Liver (tissue), 9 donors: ENCODE measurements around the gene IBA57. TPM values are rescaled to one million over a fixed set of nuclear protein-coding genes. Genes with fewer than 3 reads are reported as not detected.
A peak's percentile ranks its signal among the peaks of the same experiment; 100 is the strongest.

Experiments
- DNase-seq: peaks from one replicate; pipeline ENCODE4 v3.0.0-alpha.2; 2017; ENCODE audit warnings: low spot score
- H3K27ac ChIP-seq, 2 donors: one replicate each; pipeline ENCODE4 v1.7.0; 2013; ENCODE audit warnings: inconsistent platforms in 2 of 2, low read length in 2 of 2, control low read depth in 1 of 2, low read depth in 1 of 2, mild to moderate bottlenecking in 1 of 2
- H3K27me3 ChIP-seq, 4 donors: one replicate each; pipeline versions ENCODE4 v1.6.1 to v1.7.0; 2013; ENCODE audit warnings: low read length in 3 of 4, inconsistent platforms in 1 of 4, mild to moderate bottlenecking in 1 of 4, moderate library complexity in 1 of 4; ENCODE audit not compliant: control insufficient read depth in 4 of 4, insufficient read depth in 4 of 4
- H3K36me3 ChIP-seq, 4 donors: one replicate each; pipeline versions ENCODE4 v1.6.1 to v1.7.0; 2013; ENCODE audit warnings: low read length in 3 of 4, mild to moderate bottlenecking in 3 of 4, low read depth in 1 of 4, moderate library complexity in 1 of 4; ENCODE audit not compliant: control insufficient read depth in 4 of 4, insufficient read depth in 3 of 4
- H3K4me1 ChIP-seq, 4 donors: one replicate each; pipeline versions ENCODE4 v1.6.1 to v1.7.0; 2013; ENCODE audit warnings: low read length in 3 of 4, mild to moderate bottlenecking in 3 of 4, moderate library complexity in 1 of 4; ENCODE audit not compliant: control insufficient read depth in 4 of 4, insufficient read depth in 4 of 4
- H3K4me3 ChIP-seq, 3 donors: one replicate each; pipeline versions ENCODE4 v1.6.1 to v1.7.0; 2013; ENCODE audit warnings: low read length in 3 of 3, control low read depth in 1 of 3, low read depth in 1 of 3, mild to moderate bottlenecking in 1 of 3
- H3K9ac ChIP-seq, 2 donors: one replicate each; pipeline ENCODE4 v1.7.0; 2013; ENCODE audit warnings: low read length in 2 of 2, mild to moderate bottlenecking in 2 of 2, moderate library complexity in 2 of 2, control low read depth in 1 of 2, low read depth in 1 of 2
- H3K9me3 ChIP-seq, 4 donors: one replicate each; pipeline versions ENCODE4 v1.6.1 to v1.7.0; 2013; ENCODE audit warnings: low read length in 3 of 4; ENCODE audit not compliant: control insufficient read depth in 4 of 4
- EGR1 ChIP-seq, 2 donors: IDR thresholded peaks; 2 replicates each; pipeline ENCODE4 v1.6.1; 2016 to 2018; ENCODE audit warnings: antibody characterized with exemption in 2 of 2, low read depth in 2 of 2
- FOXA2 ChIP-seq: IDR thresholded peaks from 2 replicates; pipeline ENCODE4 v1.6.1; 2016; ENCODE audit warnings: antibody characterized with exemption
- JUND ChIP-seq, 2 donors: IDR thresholded peaks; 2 replicates each; pipeline ENCODE4 v1.6.1; 2016; ENCODE audit warnings: antibody characterized with exemption in 2 of 2
- NR2F2 ChIP-seq: IDR thresholded peaks from 2 replicates; pipeline ENCODE4 v1.6.1; 2016; ENCODE audit warnings: antibody characterized with exemption
- RAD21 ChIP-seq, 2 donors: IDR thresholded peaks; 2 replicates each; pipeline ENCODE4 v1.6.1; 2016; ENCODE audit warnings: antibody characterized with exemption in 2 of 2, mild to moderate bottlenecking in 2 of 2
- RXRA ChIP-seq, 2 donors: IDR thresholded peaks; 2 replicates each; pipeline ENCODE4 v1.6.1; 2017 to 2018; ENCODE audit warnings: antibody characterized with exemption in 2 of 2, mild to moderate bottlenecking in 1 of 2
- TAF1 ChIP-seq: conservative IDR thresholded peaks from 2 replicates; pipeline ENCODE4 v1.6.1; 2016; ENCODE audit warnings: antibody characterized with exemption, mild to moderate bottlenecking
- YY1 ChIP-seq: IDR thresholded peaks from 2 replicates; pipeline ENCODE4 v1.6.1; 2016; ENCODE audit warnings: antibody characterized with exemption, mild to moderate bottlenecking
- WGBS: extraction: QIAGEN DNeasy Blood & Tissue Kit; methylation state at CpG from one replicate; pipeline ENCODE4 v1.1.7; 2013; 5-methylcytosine and 5-hydroxymethylcytosine counted together
- polyA plus RNA-seq, 2 donors: library from polyadenylated mRNA; stranded (reverse) in 1 of 2; unstranded in 1 of 2; fragments of 200-250 nt in 1 of 2; fragments of >200 nt in 1 of 2; fragmentation: Nextera tagmentation in 1 of 2; extraction: Ambion mirVana in 1 of 2; gene quantifications; one replicate each; pipeline versions ENCODE4 v1.2.1 to v1.2.3, GENCODE V29; 2013 to 2015
- total RNA-seq, 2 donors: library from RNA; depleted of rRNA; stranded (reverse); fragments of >200 nt; gene quantifications; one replicate each; pipeline ENCODE4 v1.2.3, GENCODE V29; 2014
- TF ChIP-seq, protein P1 (sequence below): IDR thresholded peaks from 2 replicates; pipeline ENCODE4 v1.6.1; 2016; ENCODE audit warnings: antibody characterized with exemption
- TF ChIP-seq, protein P2 (sequence below): fragments of 150-350 bp; IDR thresholded peaks from 2 replicates; pipeline ENCODE4 v1.5.1; 2017; ENCODE audit warnings: improper control_type of control experiment, low read depth, low read length; ENCODE audit not compliant: missing input control
- TF ChIP-seq, protein P3 (sequence below): IDR thresholded peaks from 2 replicates; pipeline ENCODE4 v1.6.1; 2016; ENCODE audit warnings: antibody characterized with exemption, mild to moderate bottlenecking
- TF ChIP-seq, protein P4 (sequence below): IDR thresholded peaks from 2 replicates; pipeline ENCODE4 v1.6.1; 2016; ENCODE audit warnings: antibody characterized with exemption
- donor health status: healthy.
- donor health status: healthy.
- donor health status: healthy.
- donor health status: healthy.
- donor health status: healthy.

IBA57 gene
- total and polyA plus RNA-seq, 4 donors = 1.6 to 12.0 (median 8.4) TPM

DNA sequence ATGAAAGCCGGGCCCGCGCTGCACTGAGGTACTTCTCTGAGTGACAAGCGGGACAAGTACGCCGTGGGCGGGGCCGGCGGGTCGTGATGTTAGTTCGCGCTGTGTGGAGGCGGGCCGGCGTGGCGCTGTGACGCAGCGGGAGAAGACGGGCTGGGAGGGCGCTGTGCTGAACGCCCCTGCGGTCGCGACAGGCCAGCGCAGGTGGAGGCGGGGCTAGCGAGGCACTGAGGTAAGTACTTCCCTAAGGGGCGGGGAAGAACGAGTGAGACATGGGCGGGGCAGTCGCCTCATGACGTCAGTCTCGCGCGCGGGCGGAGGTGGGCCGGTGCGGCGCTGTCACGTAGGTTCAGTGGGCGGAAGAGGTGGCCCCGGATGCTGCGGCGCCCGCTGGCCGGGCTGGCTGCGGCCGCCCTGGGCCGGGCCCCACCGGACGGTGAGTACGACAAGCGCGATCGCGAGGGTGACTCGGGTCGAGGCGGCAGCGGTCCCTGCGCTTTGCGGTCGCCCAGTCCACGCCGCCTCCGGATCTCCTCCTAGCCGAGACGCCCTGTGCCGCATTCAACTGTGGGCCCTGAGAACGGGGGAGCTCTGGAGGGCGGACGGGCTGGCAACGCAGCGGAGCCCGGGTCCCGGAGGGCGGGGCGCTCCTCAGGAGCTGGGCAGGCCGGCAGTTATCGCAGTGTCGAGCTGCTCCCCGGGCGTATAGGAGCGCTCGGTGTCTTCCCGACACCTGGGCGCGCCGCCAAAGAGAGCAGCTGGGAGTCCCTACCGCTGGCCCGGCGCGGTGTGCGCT lies 25.5 kb upstream of the IBA57 start, which contains the start of gene GUK1 (continued):
- TF ChIP-seq JUND (IDR thresholded peaks at IDR 0.05) = peak in 1 of 2 donors; percentile 67
- peak; percentile 54 for TF ChIP-seq YY1
- peak; percentile 61 to 87 for TF ChIP-seq EGR1 (IDR thresholded peaks at IDR 0.05; ENCODE audit: low read depth in 2 of 2)
- TF ChIP-seq RXRA (IDR thresholded peaks at IDR 0.05) = peak; percentile 37 to 56

DNA sequence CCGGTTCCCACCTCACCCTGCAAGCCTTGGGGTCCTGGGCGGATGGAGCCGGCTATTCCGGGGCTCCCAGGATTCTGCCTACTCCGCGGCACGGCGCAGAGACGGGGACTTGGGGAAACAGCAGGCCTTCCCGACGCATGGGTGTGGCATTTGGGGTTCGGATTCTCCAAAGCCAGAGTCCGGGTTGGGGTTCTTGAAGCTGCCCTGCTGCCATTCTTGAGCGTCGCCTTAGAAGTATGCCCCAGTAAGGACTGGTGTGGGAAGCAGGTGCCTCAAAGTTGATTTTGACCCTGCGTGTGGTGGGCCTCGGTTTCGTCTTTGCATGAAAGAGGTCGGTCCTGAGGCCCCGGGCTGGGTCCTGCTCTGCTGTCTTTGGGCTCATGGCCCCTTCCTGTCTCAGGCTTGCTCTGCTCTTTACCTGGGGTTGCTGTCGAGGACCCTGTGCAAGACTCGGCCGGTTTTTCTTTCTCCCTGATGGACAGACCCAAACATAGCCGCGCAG lies 24.8 kb upstream of the IBA57 start:
- peak overlapping the region; percentile 45 to 85 (median 85) for H3K4me3 ChIP-seq
- no peaks in the 10 kb centered on the region for H3K27me3 ChIP-seq
- no peak for DNase-seq
- H3K9ac ChIP-seq = peak overlapping the region; percentile 57 to 79
- H3K4me1 ChIP-seq = peaks cover 14 to 30% (median 23%) of the 10 kb centered on the region in 4 donors
- H3K9me3 ChIP-seq = no peaks in the 10 kb centered on the region
- TF ChIP-seq FOXA2 (no peak), EGR1 (IDR thresholded peaks at IDR 0.05; ENCODE audit: low read depth in 2 of 2) (no peak), NR2F2 (no peak), RAD21 (IDR thresholded peaks at IDR 0.05) (no peak), YY1 (no peak), TAF1 (no peak), JUND (IDR thresholded peaks at IDR 0.05) (no peak), RXRA (IDR thresholded peaks at IDR 0.05) (no peak)
- TF ChIP-seq, protein P1, sequence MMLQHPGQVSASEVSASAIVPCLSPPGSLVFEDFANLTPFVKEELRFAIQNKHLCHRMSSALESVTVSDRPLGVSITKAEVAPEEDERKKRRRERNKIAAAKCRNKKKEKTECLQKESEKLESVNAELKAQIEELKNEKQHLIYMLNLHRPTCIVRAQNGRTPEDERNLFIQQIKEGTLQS = no peak
- TF ChIP-seq, protein P2, sequence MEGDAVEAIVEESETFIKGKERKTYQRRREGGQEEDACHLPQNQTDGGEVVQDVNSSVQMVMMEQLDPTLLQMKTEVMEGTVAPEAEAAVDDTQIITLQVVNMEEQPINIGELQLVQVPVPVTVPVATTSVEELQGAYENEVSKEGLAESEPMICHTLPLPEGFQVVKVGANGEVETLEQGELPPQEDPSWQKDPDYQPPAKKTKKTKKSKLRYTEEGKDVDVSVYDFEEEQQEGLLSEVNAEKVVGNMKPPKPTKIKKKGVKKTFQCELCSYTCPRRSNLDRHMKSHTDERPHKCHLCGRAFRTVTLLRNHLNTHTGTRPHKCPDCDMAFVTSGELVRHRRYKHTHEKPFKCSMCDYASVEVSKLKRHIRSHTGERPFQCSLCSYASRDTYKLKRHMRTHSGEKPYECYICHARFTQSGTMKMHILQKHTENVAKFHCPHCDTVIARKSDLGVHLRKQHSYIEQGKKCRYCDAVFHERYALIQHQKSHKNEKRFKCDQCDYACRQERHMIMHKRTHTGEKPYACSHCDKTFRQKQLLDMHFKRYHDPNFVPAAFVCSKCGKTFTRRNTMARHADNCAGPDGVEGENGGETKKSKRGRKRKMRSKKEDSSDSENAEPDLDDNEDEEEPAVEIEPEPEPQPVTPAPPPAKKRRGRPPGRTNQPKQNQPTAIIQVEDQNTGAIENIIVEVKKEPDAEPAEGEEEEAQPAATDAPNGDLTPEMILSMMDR = no peak
- TF ChIP-seq, protein P3, sequence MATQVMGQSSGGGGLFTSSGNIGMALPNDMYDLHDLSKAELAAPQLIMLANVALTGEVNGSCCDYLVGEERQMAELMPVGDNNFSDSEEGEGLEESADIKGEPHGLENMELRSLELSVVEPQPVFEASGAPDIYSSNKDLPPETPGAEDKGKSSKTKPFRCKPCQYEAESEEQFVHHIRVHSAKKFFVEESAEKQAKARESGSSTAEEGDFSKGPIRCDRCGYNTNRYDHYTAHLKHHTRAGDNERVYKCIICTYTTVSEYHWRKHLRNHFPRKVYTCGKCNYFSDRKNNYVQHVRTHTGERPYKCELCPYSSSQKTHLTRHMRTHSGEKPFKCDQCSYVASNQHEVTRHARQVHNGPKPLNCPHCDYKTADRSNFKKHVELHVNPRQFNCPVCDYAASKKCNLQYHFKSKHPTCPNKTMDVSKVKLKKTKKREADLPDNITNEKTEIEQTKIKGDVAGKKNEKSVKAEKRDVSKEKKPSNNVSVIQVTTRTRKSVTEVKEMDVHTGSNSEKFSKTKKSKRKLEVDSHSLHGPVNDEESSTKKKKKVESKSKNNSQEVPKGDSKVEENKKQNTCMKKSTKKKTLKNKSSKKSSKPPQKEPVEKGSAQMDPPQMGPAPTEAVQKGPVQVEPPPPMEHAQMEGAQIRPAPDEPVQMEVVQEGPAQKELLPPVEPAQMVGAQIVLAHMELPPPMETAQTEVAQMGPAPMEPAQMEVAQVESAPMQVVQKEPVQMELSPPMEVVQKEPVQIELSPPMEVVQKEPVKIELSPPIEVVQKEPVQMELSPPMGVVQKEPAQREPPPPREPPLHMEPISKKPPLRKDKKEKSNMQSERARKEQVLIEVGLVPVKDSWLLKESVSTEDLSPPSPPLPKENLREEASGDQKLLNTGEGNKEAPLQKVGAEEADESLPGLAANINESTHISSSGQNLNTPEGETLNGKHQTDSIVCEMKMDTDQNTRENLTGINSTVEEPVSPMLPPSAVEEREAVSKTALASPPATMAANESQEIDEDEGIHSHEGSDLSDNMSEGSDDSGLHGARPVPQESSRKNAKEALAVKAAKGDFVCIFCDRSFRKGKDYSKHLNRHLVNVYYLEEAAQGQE = no peak
- TF ChIP-seq, protein P4, sequence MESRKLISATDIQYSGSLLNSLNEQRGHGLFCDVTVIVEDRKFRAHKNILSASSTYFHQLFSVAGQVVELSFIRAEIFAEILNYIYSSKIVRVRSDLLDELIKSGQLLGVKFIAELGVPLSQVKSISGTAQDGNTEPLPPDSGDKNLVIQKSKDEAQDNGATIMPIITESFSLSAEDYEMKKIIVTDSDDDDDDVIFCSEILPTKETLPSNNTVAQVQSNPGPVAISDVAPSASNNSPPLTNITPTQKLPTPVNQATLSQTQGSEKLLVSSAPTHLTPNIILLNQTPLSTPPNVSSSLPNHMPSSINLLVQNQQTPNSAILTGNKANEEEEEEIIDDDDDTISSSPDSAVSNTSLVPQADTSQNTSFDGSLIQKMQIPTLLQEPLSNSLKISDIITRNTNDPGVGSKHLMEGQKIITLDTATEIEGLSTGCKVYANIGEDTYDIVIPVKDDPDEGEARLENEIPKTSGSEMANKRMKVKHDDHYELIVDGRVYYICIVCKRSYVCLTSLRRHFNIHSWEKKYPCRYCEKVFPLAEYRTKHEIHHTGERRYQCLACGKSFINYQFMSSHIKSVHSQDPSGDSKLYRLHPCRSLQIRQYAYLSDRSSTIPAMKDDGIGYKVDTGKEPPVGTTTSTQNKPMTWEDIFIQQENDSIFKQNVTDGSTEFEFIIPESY = no peak
- H3K27ac ChIP-seq = peak overlapping the region; percentile 97
- peaks cover 0 to 5% (median 2%) of the 10 kb centered on the region in 4 donors for H3K36me3 ChIP-seq
- WGBS = 4% methylated on average over 25 of the region's 25 CpGs
